ENCODE results near the gene IGFN1. TPM values are rescaled to one million over a fixed set of nuclear protein-coding genes. Genes with fewer than 3 reads are reported as not detected.
"Not testable (repeated sequence)": the region's sequence is repeated elsewhere in the genome, so short reads cannot be mapped to it uniquely, and the experiment has no call there.

Gene IGFN1
- total and polyA plus RNA-seq, 2 experiments from 2014 or later, result 0.37 to 3.1 TPM

DNA sequence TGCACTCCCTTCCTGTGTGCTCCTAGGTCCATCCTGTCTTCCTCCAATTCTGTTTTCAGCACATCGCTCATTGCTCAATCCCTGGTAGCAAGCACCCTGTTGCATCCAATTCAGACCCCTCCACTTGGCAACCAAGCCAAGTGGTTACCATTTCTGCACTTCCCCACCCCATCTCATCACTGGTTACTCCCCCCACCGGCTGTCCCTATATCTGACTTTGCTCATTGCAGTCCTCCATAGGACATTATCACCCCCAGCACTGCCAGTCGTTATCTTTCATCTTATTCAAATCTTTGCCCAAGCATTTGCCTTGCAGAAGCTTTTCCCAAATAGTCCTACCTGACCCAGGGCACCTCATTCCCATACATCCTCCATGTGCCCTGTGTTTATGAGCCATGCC is 34.3 kb upstream of the IGFN1 start:
- TF ChIP-seq EZH2 (IDR thresholded peaks at IDR 0.05; ENCODE audit: borderline replicate concordance), result no peak
- TF ChIP-seq, protein P1, sequence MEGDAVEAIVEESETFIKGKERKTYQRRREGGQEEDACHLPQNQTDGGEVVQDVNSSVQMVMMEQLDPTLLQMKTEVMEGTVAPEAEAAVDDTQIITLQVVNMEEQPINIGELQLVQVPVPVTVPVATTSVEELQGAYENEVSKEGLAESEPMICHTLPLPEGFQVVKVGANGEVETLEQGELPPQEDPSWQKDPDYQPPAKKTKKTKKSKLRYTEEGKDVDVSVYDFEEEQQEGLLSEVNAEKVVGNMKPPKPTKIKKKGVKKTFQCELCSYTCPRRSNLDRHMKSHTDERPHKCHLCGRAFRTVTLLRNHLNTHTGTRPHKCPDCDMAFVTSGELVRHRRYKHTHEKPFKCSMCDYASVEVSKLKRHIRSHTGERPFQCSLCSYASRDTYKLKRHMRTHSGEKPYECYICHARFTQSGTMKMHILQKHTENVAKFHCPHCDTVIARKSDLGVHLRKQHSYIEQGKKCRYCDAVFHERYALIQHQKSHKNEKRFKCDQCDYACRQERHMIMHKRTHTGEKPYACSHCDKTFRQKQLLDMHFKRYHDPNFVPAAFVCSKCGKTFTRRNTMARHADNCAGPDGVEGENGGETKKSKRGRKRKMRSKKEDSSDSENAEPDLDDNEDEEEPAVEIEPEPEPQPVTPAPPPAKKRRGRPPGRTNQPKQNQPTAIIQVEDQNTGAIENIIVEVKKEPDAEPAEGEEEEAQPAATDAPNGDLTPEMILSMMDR (IDR thresholded peaks at IDR 0.05; ENCODE audit: poor library complexity), result no peak
- TF ChIP-seq EZH2phosphoT487 (IDR thresholded peaks at IDR 0.05; ENCODE audit: low read depth, severe bottlenecking, unreplicated experiment), result no peak
- Histone ChIP-seq H3K9me3 (ENCODE audit: low read depth) (no peaks in the 10 kb centered on the region), H3K27ac (no peak overlapping the region), H3K27me3 (no peaks in the 10 kb centered on the region), H3K9me2 (replicated peaks; ENCODE audit: insufficient read depth) (no peaks in the 10 kb centered on the region), H3K36me3 (replicated peaks; ENCODE audit: insufficient read depth, low read depth) (no peaks in the 10 kb centered on the region), H2AFZ (no peak overlapping the region), H3K4me3 (no peak overlapping the region), H4K20me1 (ENCODE audit: insufficient read depth, poor library complexity, severe bottlenecking) (no peaks in the 10 kb centered on the region), H3K4me2 (no peak overlapping the region), H3K79me2 (peaks cover 23% of the 10 kb centered on the region), H3K4me1 (ENCODE audit: insufficient read depth) (peaks cover 8% of the 10 kb centered on the region)
- 77% methylated on average over 3 of the region's 3 CpGs for WGBS (ENCODE audit: low lambda C conversion rate, missing lambda C conversion rate)
- DNase-seq (ENCODE audit: low spot score), result no peak

DNA sequence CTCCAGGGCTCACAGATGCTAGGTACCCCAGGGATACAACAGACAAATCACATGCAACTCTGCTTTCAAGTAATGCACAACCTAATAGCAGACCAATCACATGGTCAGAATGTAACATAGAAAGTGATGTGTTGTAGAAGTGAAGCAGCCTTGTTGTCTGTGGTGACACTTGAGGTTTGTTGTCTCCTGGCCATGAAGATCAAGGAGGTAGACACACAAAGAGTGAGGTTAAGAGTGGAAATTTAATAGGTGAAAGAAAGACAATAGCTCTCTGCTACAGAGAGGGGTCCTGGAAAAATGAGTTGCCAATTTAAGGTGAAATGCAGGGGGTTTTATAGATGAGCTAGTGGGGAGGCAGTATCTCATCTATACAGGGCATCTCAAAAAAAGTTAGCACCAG is 33.8 kb upstream of the IGFN1 start:
- no peak overlapping the region for H2AFZ ChIP-seq
- H3K27me3 ChIP-seq, result no peaks in the 10 kb centered on the region
- H3K4me2 ChIP-seq, result no peak overlapping the region
- no peak for DNase-seq (ENCODE audit: low spot score)
- peaks cover 8% of the 10 kb centered on the region for H3K4me1 ChIP-seq (ENCODE audit: insufficient read depth)
- no peak overlapping the region for H3K27ac ChIP-seq
- H3K9me2 ChIP-seq (replicated peaks; ENCODE audit: insufficient read depth), result no peaks in the 10 kb centered on the region
- TF ChIP-seq, protein P1 (IDR thresholded peaks at IDR 0.05; ENCODE audit: poor library complexity), result no peak
- no peak for TF ChIP-seq EZH2phosphoT487 (IDR thresholded peaks at IDR 0.05; ENCODE audit: low read depth, severe bottlenecking, unreplicated experiment)
- TF ChIP-seq EZH2 (IDR thresholded peaks at IDR 0.05; ENCODE audit: borderline replicate concordance), result no peak
- H3K9me3 ChIP-seq (ENCODE audit: low read depth), result no peaks in the 10 kb centered on the region
- H4K20me1 ChIP-seq (ENCODE audit: insufficient read depth, poor library complexity, severe bottlenecking), result no peaks in the 10 kb centered on the region
- H3K36me3 ChIP-seq (replicated peaks; ENCODE audit: insufficient read depth, low read depth), result no peaks in the 10 kb centered on the region
- H3K4me3 ChIP-seq, result no peak overlapping the region
- H3K79me2 ChIP-seq, result peaks cover 20% of the 10 kb centered on the region

DNA sequence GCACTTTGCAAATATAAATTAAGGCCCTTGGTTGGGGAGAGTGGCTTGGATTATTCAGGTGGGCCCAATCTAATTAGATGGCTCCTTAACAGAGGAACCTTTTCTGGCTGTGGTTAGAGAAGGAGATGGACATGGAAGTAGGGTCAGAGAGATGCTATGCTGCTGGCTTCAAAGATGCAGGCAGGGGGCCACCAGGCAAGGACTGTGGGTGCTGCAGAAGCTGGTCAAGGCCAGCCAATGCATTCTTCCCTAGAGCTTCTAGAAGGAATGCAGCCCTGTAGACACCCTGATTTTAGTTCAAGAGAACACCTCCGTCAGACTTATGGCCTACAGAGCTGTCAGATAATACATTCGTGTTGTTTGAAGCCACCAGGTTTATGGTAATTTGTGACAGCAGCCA is 32.7 kb upstream of the IGFN1 start:
- Histone ChIP-seq H3K36me3 (replicated peaks; ENCODE audit: insufficient read depth, low read depth) (no peaks in the 10 kb centered on the region), H3K9me2 (replicated peaks; ENCODE audit: insufficient read depth) (no peaks in the 10 kb centered on the region), H3K79me2 (peaks cover 10% of the 10 kb centered on the region), H3K4me3 (no peak overlapping the region), H3K27ac (no peak overlapping the region), H3K27me3 (no peaks in the 10 kb centered on the region), H2AFZ (no peak overlapping the region), H4K20me1 (ENCODE audit: insufficient read depth, poor library complexity, severe bottlenecking) (no peaks in the 10 kb centered on the region), H3K4me2 (no peak overlapping the region), H3K4me1 (ENCODE audit: insufficient read depth) (peaks cover 7% of the 10 kb centered on the region), H3K9me3 (ENCODE audit: low read depth) (no peaks in the 10 kb centered on the region)
- TF ChIP-seq EZH2phosphoT487 (IDR thresholded peaks at IDR 0.05; ENCODE audit: low read depth, severe bottlenecking, unreplicated experiment) (no peak), EZH2 (IDR thresholded peaks at IDR 0.05; ENCODE audit: borderline replicate concordance) (no peak)
- TF ChIP-seq, protein P1 (IDR thresholded peaks at IDR 0.05; ENCODE audit: poor library complexity), result no peak
- no peak for DNase-seq (ENCODE audit: low spot score)
- WGBS (ENCODE audit: low lambda C conversion rate, missing lambda C conversion rate), result 68% methylated on average over 2 of the region's 2 CpGs

DNA sequence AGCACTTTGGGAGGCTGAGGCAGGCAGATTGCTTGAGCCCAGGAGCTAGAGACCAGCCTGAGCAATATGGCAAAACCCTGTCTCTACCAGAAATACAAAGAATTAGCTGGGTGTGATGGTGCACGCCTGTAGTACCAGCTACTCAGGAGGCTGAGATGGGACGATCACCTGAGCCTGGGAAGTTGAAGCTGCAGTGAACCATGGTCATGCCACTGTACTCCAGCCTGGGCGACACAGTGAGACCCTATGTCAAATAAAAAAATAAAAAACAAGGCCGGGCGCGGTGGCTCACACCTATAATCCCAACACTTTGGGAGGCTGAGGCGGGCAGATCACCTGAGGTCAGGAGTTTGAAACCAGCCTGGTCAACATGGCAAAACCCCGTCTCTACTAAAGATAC is 27.6 kb upstream of the IGFN1 start:
- not testable (repeated sequence) for H3K4me2 ChIP-seq

More for the DNA sequence above, 27.6 kb upstream of the IGFN1 start:
- 94% methylated on average over 8 of the region's 8 CpGs for WGBS (ENCODE audit: low lambda C conversion rate, missing lambda C conversion rate)
- DNase-seq (ENCODE audit: low spot score); H2AFZ ChIP-seq; H3K27me3 ChIP-seq; H3K36me3 ChIP-seq (replicated peaks; ENCODE audit: insufficient read depth, low read depth); H3K9me3 ChIP-seq (ENCODE audit: low read depth); H3K4me3 ChIP-seq; H3K79me2 ChIP-seq; H3K9me2 ChIP-seq (replicated peaks; ENCODE audit: insufficient read depth); H3K27ac ChIP-seq; H4K20me1 ChIP-seq (ENCODE audit: insufficient read depth, poor library complexity, severe bottlenecking); H3K4me1 ChIP-seq (ENCODE audit: insufficient read depth): not testable (repeated sequence)
